ENCODE results near the gene CREB3.

Gene CREB3

GRCh38 chr9:35702696-35703095, 29.8 kb upstream of the CREB3 start:
- DNase-seq, result no peak

- DNase-seq, result no peak
These were observed 28.4 kb upstream of the CREB3 start for GRCh38 chr9:35703906-35704672.

GRCh38 chr9:35705372-35705771, 27.1 kb upstream of the CREB3 start:
- no peak for DNase-seq

GRCh38 chr9:35705836-35706430, 26.5 kb upstream of the CREB3 start:
- DNase-seq, result no peak

- DNase-seq, result no peak
These were observed 25.5 kb upstream of the CREB3 start for GRCh38 chr9:35706951-35707350.

- no peak for DNase-seq
These were observed 24.3 kb upstream of the CREB3 start for GRCh38 chr9:35708146-35708545.

GRCh38 chr9:35710818-35711500, 21.5 kb upstream of the CREB3 start:
- DNase-seq, result no peak

- DNase-seq, result no peak
These were observed 20.7 kb upstream of the CREB3 start for GRCh38 chr9:35711501-35712428.

- DNase-seq, result no peak
These were observed 19.6 kb upstream of the CREB3 start for GRCh38 chr9:35712762-35713400.

GRCh38 chr9:35713578-35713977, 18.9 kb upstream of the CREB3 start:
- DNase-seq, result no peak

- DNase-seq, result no peak
These were observed 18.3 kb upstream of the CREB3 start for GRCh38 chr9:35714123-35714522.

- DNase-seq, result no peak
These were observed 17.8 kb upstream of the CREB3 start for GRCh38 chr9:35714579-35715252.

- no peak for DNase-seq
These were observed 16.2 kb upstream of the CREB3 start for GRCh38 chr9:35716230-35716629.

GRCh38 chr9:35717132-35717870, 15.2 kb upstream of the CREB3 start:
- no peak for DNase-seq

GRCh38 chr9:35718721-35719511, 13.6 kb upstream of the CREB3 start:
- no peak for DNase-seq

- DNase-seq, result no peak
These were observed 12.9 kb upstream of the CREB3 start for GRCh38 chr9:35719546-35719945.

- DNase-seq, result no peak
These were observed 9.0 kb upstream of the CREB3 start for GRCh38 chr9:35723426-35723825.

- DNase-seq, result no peak
These were observed 8.6 kb upstream of the CREB3 start for GRCh38 chr9:35723908-35724307.

GRCh38 chr9:35725362-35725761, 7.1 kb upstream of the CREB3 start:
- DNase-seq, result no peak

- peak; percentile 16 to 21 for DNase-seq
These were observed 5.5 kb upstream of the CREB3 start for GRCh38 chr9:35726931-35727330.

All from stimulated activated CD4-positive, alpha-beta T cell treated with anti-CD3 and anti-CD28 coated beads, Interleukin-4, amount 100 ng/mL, for 4 hours (primary cell).